Measurements from ENCODE around the gene RILPL2.
"Not testable (repeated sequence)": the region's sequence is repeated elsewhere in the genome, so short reads cannot be mapped to it uniquely, and the experiment has no call there.

Gene RILPL2

DNA sequence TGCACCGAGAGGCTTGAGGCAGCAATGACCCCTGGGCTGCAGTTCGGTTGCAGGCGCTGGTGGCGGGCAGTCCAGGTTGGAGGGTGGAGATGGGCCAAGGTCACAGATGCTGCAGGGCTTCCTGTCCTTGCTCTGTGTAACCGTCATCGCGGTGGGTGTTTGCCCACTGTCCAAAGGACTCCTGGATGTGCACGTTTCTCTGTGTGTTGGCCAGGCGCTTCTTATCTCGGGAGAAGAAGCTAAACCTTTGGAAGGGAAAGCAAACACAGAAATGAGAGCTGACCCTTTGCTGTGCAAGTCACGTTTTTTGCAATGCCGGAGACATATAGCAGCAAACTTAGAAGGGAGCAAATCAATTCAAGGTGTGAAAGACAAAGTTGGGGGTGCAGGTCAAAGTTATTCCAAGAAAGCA is 36.0 kb upstream of the RILPL2 start:
- no peak overlapping the region for H2AFZ ChIP-seq (ENCODE audit: low read length, unreplicated experiment)
- H3K4me1 ChIP-seq (ENCODE audit: control insufficient read depth, insufficient read depth, low read length, unreplicated experiment): peaks cover 16% of the 10 kb centered on the region
- H3K79me2 ChIP-seq (ENCODE audit: control insufficient read depth, insufficient read depth, low read length, unreplicated experiment): no peaks in the 10 kb centered on the region
- H3K4me3 ChIP-seq (ENCODE audit: low read depth, low read length): no peak overlapping the region
- no peak overlapping the region for H3K27ac ChIP-seq (ENCODE audit: low read depth, low read length)
- no peaks in the 10 kb centered on the region for H3K27me3 ChIP-seq (ENCODE audit: insufficient read depth, low read length)
- H3K36me3 ChIP-seq (ENCODE audit: insufficient read depth, low read length): peaks cover 9% of the 10 kb centered on the region; the same call in 1 of the 2 replicates

DNA sequence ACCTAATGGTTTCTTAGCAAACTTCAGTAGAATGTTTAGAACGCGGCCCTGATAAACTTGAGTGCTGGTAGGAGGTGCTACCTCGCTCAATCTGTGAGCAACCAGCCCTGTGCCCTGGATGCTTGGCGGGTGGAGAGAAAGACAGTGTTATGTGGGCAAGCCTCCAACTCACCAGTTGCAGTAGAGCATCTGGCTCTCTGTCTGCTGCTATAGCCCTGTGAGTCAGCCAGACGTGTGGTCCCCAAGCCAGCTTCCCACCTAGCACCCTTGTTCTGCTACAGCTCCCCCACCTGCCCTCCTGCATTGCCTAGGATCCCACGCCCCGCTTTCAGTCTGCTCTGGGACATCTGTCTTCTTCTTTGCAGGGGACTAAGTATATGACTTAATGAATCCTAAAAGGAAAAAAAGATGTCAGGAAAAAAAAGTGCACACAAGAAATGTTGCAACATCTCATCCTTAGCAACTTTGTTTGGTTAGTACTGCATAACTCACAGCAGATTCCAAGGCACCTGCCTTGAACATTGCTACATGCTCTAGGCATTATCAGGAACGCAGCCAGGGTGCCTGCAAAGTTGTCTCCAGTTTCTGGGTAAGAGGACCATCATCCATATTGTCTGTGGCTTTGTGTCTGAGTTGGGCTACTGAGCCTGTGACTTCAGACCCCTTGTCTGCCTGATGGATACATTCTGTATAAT is 35.0 kb upstream of the RILPL2 start:
- H2AFZ ChIP-seq (ENCODE audit: low read length, unreplicated experiment): no peak overlapping the region
- H3K36me3 ChIP-seq (ENCODE audit: insufficient read depth, low read length): peaks cover 9% of the 10 kb centered on the region; the same call in 1 of the 2 replicates
- no peaks in the 10 kb centered on the region for H3K27me3 ChIP-seq (ENCODE audit: insufficient read depth, low read length)
- no peaks in the 10 kb centered on the region for H3K79me2 ChIP-seq (ENCODE audit: control insufficient read depth, insufficient read depth, low read length, unreplicated experiment)
- H3K4me3 ChIP-seq (ENCODE audit: low read depth, low read length): no peak overlapping the region
- peak overlapping the region; percentile 7; the same call in 1 of the 2 replicates for H3K27ac ChIP-seq (ENCODE audit: low read depth, low read length)
- H3K4me1 ChIP-seq (ENCODE audit: control insufficient read depth, insufficient read depth, low read length, unreplicated experiment): peaks cover 16% of the 10 kb centered on the region

DNA sequence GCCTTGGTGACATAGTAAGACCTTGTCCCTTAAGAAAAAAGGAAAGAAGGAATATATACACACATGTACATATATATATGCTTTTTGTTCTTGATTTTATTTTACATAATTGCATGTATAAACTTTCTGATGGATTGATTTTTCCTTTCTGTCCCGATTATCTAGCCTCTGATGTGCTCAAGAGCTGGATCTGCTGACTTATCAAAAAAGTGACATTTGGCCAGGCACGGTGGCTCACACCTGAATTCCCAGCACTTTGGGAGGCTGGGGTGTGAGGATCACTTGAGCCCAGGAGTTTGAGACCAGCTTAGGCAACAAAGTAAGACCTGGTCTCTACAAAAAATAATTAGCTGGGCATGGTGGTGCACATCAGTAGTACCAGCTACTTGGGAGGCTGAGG is 33.5 kb upstream of the RILPL2 start:
- Histone ChIP-seq H3K36me3 (ENCODE audit: insufficient read depth, low read length) (peaks cover 9% of the 10 kb centered on the region; the same call in 1 of the 2 replicates), H3K27me3 (ENCODE audit: insufficient read depth, low read length) (no peaks in the 10 kb centered on the region), H3K27ac (ENCODE audit: low read depth, low read length) (no peak overlapping the region), H3K4me3 (ENCODE audit: low read depth, low read length) (no peak overlapping the region), H3K79me2 (ENCODE audit: control insufficient read depth, insufficient read depth, low read length, unreplicated experiment) (no peaks in the 10 kb centered on the region), H3K4me1 (ENCODE audit: control insufficient read depth, insufficient read depth, low read length, unreplicated experiment) (peaks cover 16% of the 10 kb centered on the region), H2AFZ (ENCODE audit: low read length, unreplicated experiment) (no peak overlapping the region)

DNA sequence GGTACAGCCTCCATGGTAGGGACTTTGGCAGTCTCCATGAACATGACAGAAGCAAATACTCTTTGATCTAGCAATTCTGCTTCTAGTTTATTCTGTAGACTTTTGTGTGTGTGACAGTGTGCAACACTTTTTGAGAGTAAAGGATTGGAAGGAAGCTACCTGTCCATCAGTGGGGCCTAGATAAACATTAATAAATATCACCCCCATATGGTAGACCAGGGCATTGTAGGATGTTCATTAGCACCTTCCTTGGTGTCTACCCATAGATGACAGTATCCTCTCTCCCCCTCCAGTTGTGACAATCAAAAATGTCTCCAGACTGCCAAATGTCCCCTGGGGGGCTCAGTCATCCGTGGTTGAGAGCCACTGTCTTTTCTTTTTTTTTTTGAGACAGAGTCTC is 32.3 kb upstream of the RILPL2 start:
- Histone ChIP-seq H2AFZ (ENCODE audit: low read length, unreplicated experiment) (no peak overlapping the region), H3K36me3 (ENCODE audit: insufficient read depth, low read length) (peaks cover 9% of the 10 kb centered on the region; the same call in 1 of the 2 replicates), H3K79me2 (ENCODE audit: control insufficient read depth, insufficient read depth, low read length, unreplicated experiment) (no peaks in the 10 kb centered on the region), H3K27ac (ENCODE audit: low read depth, low read length) (no peak overlapping the region), H3K4me3 (ENCODE audit: low read depth, low read length) (no peak overlapping the region), H3K27me3 (ENCODE audit: insufficient read depth, low read length) (no peaks in the 10 kb centered on the region), H3K4me1 (ENCODE audit: control insufficient read depth, insufficient read depth, low read length, unreplicated experiment) (peaks cover 16% of the 10 kb centered on the region)

DNA sequence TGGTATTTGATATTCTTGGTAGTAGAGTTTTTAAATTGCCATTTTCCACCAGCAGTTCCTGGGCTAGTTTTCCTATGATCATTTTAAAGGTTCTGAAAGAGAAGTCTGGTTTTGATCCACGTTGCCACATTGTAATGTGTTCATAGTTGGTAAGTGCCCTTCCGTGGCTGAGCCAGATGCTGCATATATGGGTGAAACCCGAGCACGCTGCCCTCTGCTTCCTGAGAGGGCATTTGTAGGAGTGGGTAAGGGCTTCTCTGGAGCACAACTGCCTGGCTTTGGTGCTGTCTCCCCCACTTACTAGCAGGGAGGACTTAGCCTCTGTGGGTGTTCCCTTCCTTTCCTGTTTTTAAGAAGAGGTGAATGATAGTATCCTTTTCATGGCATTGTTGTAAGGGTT is 28.6 kb upstream of the RILPL2 start:
- Histone ChIP-seq H3K36me3 (ENCODE audit: insufficient read depth, low read length) (no peaks in the 10 kb centered on the region), H3K27ac (ENCODE audit: low read depth, low read length) (no peak overlapping the region), H3K4me3 (ENCODE audit: low read depth, low read length) (no peak overlapping the region), H3K4me1 (ENCODE audit: control insufficient read depth, insufficient read depth, low read length, unreplicated experiment) (no peaks in the 10 kb centered on the region), H2AFZ (ENCODE audit: low read length, unreplicated experiment) (no peak overlapping the region), H3K27me3 (ENCODE audit: insufficient read depth, low read length) (no peaks in the 10 kb centered on the region), H3K79me2 (ENCODE audit: control insufficient read depth, insufficient read depth, low read length, unreplicated experiment) (peaks cover 19% of the 10 kb centered on the region)

DNA sequence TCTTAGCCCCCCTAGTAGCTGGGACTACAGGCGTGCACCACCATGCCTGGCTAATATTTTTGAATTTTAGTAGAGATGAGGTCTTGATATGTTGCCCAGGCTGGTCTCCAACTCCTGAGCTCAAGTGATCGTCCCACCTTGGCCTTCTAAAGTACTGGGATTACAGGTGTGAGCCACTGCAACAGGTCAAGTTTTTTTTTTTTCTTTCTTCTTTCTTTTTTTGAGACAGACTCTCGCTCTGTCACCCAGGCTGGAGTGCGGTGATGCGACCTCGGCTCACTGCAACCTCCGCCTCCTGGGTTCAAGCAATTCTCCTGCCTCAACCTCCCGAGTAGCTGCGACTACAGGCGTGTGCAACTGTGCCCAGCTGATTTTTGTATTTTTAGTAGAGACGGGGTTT is 26.7 kb upstream of the RILPL2 start:
- H2AFZ ChIP-seq (ENCODE audit: low read length, unreplicated experiment); H3K4me1 ChIP-seq (ENCODE audit: control insufficient read depth, insufficient read depth, low read length, unreplicated experiment); H3K27ac ChIP-seq (ENCODE audit: low read depth, low read length); H3K27me3 ChIP-seq (ENCODE audit: insufficient read depth, low read length); H3K4me3 ChIP-seq (ENCODE audit: low read depth, low read length); H3K36me3 ChIP-seq (ENCODE audit: insufficient read depth, low read length): not testable (repeated sequence)
- H3K79me2 ChIP-seq (ENCODE audit: control insufficient read depth, insufficient read depth, low read length, unreplicated experiment): peaks cover 29% of the 10 kb centered on the region

DNA sequence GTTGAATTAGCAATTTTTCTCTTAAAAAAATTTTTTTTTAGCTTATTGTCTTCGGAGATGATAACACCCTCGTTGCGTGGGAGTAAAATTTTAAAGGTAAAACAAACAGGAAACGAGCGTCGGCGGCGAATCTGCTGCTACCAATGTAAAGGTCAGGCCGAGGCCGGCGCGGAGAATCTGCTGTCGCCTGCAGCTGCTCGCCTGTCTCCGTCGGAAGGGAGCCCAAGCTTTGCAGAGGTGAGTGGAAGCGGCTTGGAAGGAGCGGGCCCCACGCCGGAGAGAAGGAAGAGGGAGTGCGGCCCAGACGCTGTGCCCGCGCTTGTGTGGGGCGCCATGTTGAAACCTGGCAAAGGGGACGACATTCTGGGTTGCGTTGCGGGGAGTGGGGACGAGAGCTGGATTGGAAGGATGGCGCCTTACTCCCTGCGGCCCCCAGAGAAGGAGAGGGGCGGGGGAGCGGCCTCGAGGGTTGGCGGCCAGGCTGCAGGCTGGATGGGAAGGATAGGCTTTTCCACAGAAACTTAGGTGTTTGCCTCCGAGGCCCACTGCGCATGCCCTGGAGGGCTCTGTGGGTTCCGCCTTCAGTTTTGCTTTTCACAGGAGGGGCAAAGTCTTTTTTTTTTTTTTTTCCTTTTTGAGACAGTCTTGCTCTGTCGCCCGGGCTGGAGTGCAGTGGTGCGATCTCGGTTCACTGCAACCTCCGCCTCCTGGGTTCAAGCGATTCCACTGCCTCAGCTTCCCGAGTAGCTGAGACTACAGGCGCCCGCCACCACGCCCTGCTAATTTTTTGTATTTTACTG is 21.7 kb upstream of the RILPL2 start, which contains the start of gene SNRNP35:
SNRNP35 (plus strand) TSS at position 160 of the 800 bp plus-strand sequence. CDS start 7,402 bp downstream, outside the sequence.
- Histone ChIP-seq H3K4me1 (ENCODE audit: control insufficient read depth, insufficient read depth, low read length, unreplicated experiment) (peaks cover 3% of the 10 kb centered on the region), H3K27me3 (ENCODE audit: insufficient read depth, low read length) (no peaks in the 10 kb centered on the region), H3K27ac (ENCODE audit: low read depth, low read length) (peak within 1 kb of the TSS; percentile 99), H3K4me3 (ENCODE audit: low read depth, low read length) (peak within 1 kb of the TSS; percentile 98), H2AFZ (ENCODE audit: low read length, unreplicated experiment) (peak within 1 kb of the TSS; percentile 99), H3K79me2 (ENCODE audit: control insufficient read depth, insufficient read depth, low read length, unreplicated experiment) (peaks cover 27% of the 10 kb centered on the region), H3K36me3 (ENCODE audit: insufficient read depth, low read length) (no peaks in the 10 kb centered on the region)

DNA sequence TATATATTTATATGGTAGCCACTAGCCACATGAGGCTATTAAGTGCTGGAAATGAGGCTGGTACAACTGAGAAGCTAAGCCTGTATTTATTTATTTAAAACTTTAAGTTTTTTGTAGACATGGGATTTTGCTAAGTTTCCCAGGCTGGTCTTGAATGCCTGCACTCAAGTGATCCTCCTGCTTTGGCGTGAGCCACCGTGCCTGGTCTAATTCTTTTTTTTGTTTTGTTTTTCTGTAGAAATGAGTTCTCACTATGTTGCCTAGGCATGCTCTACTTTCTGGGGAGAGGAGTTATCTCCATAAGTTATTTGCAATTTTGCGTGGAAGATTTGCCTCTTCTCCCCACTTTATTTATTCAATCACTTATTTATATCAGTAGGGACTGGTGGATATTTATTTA is 16.7 kb upstream of the RILPL2 start:
- H3K4me1 ChIP-seq (ENCODE audit: control insufficient read depth, insufficient read depth, low read length, unreplicated experiment): no peaks in the 10 kb centered on the region
- H2AFZ ChIP-seq (ENCODE audit: low read length, unreplicated experiment): no peak overlapping the region
- H3K27ac ChIP-seq (ENCODE audit: low read depth, low read length): no peak overlapping the region
- no peak overlapping the region for H3K4me3 ChIP-seq (ENCODE audit: low read depth, low read length)
- no peaks in the 10 kb centered on the region for H3K36me3 ChIP-seq (ENCODE audit: insufficient read depth, low read length)
- H3K27me3 ChIP-seq (ENCODE audit: insufficient read depth, low read length): no peaks in the 10 kb centered on the region
- H3K79me2 ChIP-seq (ENCODE audit: control insufficient read depth, insufficient read depth, low read length, unreplicated experiment): no peaks in the 10 kb centered on the region

DNA sequence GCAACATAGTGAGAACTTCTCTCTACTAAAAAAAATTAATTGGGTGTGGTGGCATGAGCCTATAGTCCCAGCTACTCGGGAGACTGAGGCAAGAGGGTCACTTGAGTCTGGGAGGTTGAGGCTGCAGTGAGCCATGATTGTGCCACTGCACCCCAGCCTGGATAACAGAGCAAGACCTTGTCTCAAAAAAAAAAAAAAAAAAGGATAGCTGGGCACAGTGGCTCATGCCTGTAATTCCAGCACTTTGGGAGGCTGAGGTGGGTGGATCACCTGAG is 15.7 kb upstream of the RILPL2 start:
- H3K36me3 ChIP-seq (ENCODE audit: insufficient read depth, low read length); H2AFZ ChIP-seq (ENCODE audit: low read length, unreplicated experiment); H3K27ac ChIP-seq (ENCODE audit: low read depth, low read length); H3K4me3 ChIP-seq (ENCODE audit: low read depth, low read length); H3K79me2 ChIP-seq (ENCODE audit: control insufficient read depth, insufficient read depth, low read length, unreplicated experiment); H3K27me3 ChIP-seq (ENCODE audit: insufficient read depth, low read length); H3K4me1 ChIP-seq (ENCODE audit: control insufficient read depth, insufficient read depth, low read length, unreplicated experiment): not testable (repeated sequence)

DNA sequence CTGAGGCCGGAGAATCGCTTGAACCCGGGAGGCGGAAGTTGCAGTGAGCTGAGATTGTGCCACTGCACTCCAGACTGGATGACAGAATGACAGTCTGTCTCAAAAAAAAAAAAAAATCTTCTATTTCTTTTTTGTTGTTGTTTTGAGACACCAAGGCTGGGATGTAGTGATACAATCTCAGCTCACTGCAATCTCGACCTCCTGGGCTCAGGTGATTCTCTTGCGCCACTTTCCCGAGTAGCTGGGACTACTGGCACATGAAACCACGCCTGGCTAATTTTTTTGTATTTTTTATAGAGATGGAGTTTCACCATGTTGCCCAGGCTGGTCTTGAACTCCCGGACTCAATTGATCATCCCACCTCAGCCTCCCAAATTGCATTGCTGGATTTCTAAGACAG is 14.2 kb upstream of the RILPL2 start:
- H3K79me2 ChIP-seq (ENCODE audit: control insufficient read depth, insufficient read depth, low read length, unreplicated experiment): no peaks in the 10 kb centered on the region
- H2AFZ ChIP-seq (ENCODE audit: low read length, unreplicated experiment): no peak overlapping the region
- peaks cover 9% of the 10 kb centered on the region for H3K4me1 ChIP-seq (ENCODE audit: control insufficient read depth, insufficient read depth, low read length, unreplicated experiment)
- no peaks in the 10 kb centered on the region for H3K36me3 ChIP-seq (ENCODE audit: insufficient read depth, low read length)
- H3K27me3 ChIP-seq (ENCODE audit: insufficient read depth, low read length): no peaks in the 10 kb centered on the region
- no peak overlapping the region for H3K4me3 ChIP-seq (ENCODE audit: low read depth, low read length)
- no peak overlapping the region for H3K27ac ChIP-seq (ENCODE audit: low read depth, low read length)

DNA sequence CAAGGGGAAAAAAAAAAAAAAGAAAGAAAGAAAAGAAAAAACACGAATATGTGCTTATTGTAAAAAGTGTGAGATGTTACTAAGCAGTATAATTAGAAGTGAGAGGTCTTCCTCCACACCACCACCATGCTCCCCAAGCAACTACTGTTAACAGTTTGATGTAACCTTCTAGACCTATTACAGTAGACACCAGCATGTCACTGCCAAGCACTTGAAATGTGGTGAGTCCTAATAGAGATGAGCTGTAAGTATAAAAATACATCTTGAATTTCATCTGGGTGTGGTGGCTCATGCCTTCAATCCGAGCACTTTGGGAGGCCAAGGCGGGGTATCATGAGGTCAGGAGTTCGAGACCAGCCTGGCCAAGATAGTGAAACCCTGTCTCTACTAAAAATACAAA is 13.4 kb upstream of the RILPL2 start:
- Histone ChIP-seq H3K4me1 (ENCODE audit: control insufficient read depth, insufficient read depth, low read length, unreplicated experiment) (peaks cover 15% of the 10 kb centered on the region), H3K4me3 (ENCODE audit: low read depth, low read length) (no peak overlapping the region), H3K27ac (ENCODE audit: low read depth, low read length) (no peak overlapping the region), H3K36me3 (ENCODE audit: insufficient read depth, low read length) (no peaks in the 10 kb centered on the region), H3K79me2 (ENCODE audit: control insufficient read depth, insufficient read depth, low read length, unreplicated experiment) (no peaks in the 10 kb centered on the region), H3K27me3 (ENCODE audit: insufficient read depth, low read length) (no peaks in the 10 kb centered on the region), H2AFZ (ENCODE audit: low read length, unreplicated experiment) (no peak overlapping the region)

All from ACC112 (cell line).